GM20431 (cell line): ENCODE data around the gene SLC35B2.

Experiments
- in situ Hi-C: fragments of 300-500 bp; cut with MseI, MboI; formaldehyde crosslinking; loops from one replicate; pipeline ENCODE4 v1.15.0; 2020; ENCODE audit warnings: low sequenced_read_pairs; ENCODE audit not compliant: unreplicated experiment

The SLC35B2 gene

DNA sequence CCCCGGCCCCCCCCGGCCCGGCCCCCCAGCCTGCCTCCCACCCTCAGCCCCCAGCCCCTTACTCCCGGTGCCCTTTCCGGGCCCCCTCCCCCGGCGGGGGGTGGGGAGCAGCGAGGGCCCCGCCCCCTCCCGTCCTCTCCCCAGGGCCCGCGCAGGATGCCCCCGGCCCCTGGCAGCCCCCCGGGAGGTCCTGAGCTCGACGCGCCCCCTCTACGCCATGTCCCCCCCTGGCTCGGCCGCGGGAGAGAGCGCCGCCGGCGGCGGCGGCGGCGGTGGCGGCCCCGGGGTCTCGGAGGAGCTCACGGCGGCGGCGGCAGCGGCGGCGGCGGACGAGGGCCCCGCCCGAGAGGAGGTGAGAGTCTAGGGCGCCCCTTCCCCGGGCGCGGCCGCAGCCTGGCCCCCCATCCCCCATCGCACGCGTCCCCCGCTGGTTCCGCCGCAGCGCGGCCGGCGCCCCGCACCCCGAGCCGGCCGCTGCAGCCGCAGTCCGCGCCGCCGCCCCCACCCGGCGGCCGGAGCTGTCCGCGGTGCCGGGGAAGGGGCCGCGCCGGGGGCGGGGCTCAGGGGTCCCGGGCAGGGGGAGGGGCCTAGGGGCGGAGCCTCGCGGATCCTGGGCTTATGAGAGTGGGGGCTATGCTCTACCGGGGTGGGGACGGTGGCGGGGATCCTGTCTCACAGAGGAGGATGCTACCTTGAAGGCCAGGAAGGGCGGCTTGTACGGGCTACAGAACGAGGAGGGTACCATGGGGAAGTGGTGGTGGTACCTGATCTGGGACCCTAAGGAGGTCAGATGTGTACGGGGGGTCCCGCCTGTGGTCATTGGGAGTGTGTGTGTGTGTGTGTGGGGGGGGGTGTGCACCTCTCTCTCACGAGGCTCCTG, 13.4 kb upstream of the SLC35B2 start:
- in situ Hi-C loops, result loop anchor here (10.0 kb wide), 1 partner anchor 64 kb away; no protein-coding TSS in a partner anchor

DNA sequence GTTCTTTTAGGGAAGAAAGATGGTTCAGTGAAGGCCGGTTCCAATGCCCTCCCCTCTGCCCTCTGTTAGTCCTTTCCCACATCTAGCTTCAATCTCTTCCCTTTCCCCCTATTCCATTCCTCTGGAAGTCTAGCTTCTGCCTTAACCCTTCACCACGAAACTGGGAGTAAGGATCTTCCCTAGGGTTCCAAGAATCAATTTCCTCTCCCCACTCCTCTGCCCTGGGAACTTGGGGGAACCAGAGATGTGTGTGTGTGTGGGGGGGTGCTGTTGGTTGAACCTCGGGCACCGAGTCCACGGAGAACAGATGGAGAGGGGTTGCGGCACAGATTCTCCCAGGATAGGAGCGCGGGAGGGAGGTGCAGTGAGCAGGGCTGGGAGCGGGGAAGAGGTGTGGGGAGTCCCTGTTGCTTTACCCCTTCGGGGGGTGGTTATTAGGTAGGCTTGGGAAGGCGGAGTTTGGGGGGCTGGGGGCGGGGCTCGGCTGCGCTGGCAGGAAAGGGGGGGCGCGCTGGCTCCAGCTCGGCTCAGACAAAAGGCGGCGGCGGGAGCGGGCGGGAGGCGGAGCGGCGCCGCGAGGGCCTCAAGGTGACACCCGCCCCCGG, 12.7 kb upstream of the SLC35B2 start, which contains the start of gene TMEM151B:
Gene TMEM151B, plus strand, starts transcription at position 530 of the 605 bp plus-strand sequence. CDS start 293 bp downstream, outside the sequence.
- in situ Hi-C loops, result loop anchor here (10.0 kb wide), 1 partner anchor 65 kb away; no protein-coding TSS in a partner anchor

DNA sequence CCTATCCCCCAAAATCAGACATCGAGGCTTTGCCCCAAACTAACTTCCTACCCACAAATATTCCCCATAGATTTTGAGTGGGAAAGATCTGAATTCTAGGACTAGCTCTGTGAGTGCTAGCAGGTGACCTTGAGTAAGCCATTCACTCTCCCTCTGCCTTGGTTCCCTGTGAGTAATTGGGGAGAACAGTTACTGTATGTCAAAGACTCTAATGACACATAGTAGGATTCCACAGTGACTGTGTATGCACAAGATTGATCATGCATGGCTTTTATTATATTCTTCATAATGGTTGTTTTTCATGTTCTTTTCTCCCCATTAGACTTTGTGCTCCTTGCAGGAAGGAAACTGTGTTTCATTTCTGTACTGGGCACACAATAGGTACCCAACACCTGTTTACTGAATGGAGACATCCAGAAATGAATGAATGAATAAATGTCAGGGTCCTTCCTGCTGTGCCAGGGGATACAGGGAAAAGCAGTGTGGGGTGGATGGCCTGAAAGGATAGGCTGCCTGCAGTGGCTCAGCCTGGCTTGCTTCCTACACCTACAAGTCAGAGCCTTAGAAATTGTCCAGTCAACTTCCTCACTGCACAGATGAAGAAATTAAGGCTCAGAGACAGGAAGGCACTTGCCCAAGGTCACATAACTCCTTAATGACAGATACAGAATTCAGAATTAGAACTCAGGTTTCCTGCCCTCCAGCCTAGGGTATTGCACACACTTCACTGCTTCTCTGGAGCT, 12.0 kb upstream of the SLC35B2 start:
- in situ Hi-C loops, result no loop called here

DNA sequence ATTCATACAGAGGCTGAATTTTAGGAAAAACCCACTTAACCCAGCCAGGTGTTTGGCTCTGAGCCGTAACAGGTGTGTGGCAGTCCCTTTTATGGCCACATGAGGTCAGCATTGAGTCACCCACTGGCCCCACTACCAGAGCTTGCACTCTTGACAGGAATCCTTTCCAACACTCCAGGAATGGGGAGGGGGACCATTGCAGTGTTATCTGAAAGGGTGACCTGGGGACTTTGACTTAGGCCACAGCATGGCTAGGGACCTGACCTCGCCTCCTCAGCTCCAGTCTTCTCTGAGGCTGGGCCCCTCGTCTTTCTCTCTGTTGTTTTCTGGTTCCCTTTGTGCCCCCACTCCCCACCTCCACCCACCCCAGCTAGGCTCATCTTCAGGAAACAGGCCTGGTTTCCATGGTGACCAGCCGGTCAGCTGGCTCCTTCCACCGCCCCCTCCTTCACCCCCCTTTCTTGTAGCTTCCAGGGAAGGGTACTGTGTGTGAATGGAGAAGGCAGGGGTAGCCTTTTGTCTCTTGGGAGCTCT, 10.8 kb upstream of the SLC35B2 start:
- in situ Hi-C loops, result no loop called here

DNA sequence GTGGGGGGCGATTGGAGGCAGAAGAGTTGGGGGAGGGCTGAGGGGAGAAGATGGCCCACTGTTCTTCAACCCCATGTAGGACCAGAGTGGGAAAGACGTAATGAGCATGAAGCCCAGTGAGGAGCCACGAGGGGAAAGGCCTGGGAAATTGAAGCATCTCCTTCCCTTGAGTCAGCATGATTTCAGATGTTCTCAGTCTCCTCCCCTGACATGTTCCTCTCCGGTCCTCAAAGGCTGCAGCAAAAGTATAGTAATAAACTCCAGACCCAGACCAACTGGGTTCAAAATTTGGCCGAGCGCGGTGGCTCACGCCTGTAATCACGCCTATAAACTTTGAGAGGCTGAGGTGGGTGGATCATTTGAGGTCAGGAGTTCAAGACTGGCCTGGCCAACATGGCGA, 9.9 kb upstream of the SLC35B2 start:
- in situ Hi-C loops, result no loop called here

DNA sequence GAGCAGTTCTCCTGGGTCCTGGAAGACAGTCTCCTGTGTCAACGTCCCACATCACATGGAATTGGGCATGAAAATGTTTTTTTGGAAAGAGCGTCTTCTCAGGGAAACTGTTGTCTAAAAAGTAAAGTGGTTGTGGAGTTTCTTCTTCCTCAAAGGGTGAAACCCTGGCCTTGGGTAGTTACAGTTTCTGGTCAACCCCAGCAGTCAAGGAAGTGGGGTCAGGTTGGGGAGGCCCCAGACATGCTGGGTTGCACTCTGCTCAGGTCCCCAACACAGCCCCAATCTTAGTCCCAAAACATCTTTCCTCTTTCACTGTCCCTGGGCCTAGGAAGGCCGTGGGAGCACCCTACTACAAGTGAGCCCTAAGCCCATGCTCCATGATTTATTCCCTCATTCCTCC, 9.0 kb upstream of the SLC35B2 start:
- in situ Hi-C loops, result no loop called here

DNA sequence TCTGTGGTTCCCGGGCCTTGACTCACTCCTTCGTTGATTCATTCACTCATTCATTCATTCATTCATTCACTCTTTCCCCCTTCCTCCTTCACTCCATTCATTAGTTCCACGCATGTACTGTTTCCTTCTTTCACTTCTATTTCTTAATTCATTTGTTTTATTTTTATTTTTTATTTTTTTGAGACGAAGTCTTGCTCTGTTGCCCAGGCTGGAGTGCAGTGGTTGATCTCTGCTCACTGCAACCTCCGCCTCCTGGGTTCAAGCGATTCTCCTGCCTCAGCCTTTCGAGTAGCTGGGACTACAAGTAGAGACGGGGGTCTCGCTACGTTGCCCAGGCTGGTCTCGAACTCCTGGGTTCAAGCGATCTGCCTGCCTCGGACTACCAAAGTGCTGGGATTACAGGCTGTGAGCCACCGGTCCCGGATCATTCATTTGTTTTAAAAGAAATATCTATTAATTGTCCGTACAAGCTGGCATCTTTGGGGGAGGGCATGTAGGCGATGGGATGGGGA, 8.4 kb upstream of the SLC35B2 start:
- in situ Hi-C loops, result no loop called here

DNA sequence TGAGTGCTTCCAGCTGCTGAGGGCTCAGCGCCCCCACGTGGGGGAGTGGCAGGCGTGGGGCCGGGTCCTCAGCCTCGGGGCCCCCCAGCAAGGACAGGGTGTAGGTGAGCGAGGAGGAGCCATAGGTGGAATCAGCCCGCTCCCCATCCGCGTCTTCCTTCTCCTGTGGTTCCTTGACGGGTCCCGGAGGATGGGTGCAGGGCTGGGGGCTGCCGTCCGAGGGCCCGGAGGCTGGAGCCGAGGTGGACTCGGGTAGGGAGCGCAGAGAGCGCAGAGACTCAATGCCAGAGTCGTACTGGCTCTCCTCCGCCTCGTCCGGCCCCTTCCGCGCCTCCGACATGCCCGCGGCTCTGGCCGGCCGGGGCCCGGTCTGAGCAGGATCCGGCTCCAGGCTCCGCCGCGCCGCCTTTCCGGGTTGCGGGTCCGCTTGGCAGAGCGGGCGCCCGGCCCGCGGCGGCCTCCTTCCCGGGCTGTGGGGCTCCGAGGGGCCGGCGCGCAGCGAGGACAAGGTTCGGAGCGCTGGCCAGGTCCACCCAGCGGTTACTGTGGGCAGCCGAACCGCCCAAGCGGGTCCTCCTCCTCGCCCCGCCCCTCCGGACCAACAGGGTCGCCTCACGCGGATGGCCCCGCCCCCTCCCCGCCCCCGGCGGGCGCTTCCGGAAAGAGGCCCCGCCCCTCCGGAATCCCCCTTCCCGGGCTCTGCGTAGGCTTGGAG, 7.8 kb upstream of the SLC35B2 start, which contains the start of gene NFKBIE:
Gene NFKBIE, minus strand, starts transcription at position 545 of the 715 bp plus-strand sequence. Its CDS starts 205 bp downstream, at position 340.
- in situ Hi-C loops, result no loop called here

DNA sequence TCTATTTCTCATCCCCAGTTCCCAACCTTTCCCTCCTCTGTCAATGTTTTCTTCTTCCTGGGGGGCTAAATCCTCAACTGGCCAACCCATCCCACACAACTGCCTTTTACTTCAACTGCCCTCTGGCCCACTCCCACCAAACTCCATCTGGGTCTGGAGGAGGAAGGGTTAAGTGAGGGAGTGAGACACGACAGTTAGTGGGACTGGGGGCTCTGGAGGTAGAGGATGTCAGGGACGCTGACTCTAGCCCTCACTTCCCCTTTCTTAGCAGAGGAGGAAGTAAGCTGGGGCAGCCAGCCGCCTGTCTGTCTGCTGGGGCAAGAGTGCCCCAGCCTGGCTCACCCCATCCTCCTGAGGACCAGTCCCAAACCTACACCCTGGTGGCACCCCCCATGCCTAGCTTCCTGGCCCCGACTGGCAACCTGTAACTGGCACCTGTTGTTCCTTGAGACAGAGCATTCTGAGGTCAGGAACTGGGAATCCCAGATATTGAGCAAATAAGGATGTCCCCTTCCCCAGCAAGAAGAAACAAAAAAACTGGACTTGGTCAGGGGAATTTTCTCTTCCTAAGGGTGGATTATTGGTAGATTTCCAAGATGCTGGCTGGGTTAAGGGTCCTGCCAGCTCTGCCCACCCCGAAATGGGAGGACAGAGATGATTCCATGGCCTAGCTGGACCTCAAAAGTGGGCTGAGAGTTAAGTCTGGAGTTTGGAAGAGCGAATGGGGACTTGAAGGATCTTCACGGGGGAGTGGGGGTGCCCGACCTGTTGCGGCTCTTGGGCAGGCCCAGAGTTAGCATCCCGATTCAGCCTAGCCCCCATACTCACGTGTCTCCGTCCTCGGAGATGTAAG, 7.1 kb upstream of the SLC35B2 start:
- in situ Hi-C loops, result no loop called here

DNA sequence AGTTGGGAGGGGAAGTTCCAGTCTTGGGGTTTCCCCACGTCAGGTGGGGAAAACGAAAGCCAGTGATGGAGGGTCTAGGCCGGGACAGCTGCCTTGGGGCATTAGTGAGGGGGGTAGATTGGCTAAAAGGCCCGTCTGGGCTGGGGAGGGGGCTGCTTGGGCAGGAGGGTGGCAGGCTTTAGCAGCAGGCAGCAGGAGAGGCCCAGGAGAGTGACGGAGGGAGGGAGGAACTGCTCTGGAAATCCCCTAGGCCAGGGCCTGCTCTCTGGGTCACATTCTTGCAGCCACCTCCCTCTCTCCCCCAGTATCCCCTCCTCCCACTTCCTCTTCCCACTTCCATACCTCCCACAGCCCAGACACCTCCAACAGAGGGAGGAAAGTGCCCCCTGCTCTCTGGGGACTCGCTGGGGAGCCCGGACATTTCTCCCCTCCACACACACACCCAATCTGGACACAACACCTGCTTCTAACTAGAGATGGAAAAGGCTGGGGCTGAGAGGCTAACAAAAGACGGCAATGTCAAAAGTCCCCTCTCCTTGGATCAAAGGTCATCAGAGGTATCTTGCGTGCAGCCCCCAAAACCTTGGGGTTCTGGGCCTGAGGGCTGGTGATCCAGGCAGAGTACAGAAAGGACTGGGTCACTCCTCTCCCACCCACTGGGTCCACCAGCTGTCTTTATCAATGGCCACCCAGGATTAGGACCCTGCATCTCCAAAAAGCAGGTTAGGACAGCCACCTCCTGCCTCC, 6.2 kb upstream of the SLC35B2 start:
- in situ Hi-C loops, result no loop called here

DNA sequence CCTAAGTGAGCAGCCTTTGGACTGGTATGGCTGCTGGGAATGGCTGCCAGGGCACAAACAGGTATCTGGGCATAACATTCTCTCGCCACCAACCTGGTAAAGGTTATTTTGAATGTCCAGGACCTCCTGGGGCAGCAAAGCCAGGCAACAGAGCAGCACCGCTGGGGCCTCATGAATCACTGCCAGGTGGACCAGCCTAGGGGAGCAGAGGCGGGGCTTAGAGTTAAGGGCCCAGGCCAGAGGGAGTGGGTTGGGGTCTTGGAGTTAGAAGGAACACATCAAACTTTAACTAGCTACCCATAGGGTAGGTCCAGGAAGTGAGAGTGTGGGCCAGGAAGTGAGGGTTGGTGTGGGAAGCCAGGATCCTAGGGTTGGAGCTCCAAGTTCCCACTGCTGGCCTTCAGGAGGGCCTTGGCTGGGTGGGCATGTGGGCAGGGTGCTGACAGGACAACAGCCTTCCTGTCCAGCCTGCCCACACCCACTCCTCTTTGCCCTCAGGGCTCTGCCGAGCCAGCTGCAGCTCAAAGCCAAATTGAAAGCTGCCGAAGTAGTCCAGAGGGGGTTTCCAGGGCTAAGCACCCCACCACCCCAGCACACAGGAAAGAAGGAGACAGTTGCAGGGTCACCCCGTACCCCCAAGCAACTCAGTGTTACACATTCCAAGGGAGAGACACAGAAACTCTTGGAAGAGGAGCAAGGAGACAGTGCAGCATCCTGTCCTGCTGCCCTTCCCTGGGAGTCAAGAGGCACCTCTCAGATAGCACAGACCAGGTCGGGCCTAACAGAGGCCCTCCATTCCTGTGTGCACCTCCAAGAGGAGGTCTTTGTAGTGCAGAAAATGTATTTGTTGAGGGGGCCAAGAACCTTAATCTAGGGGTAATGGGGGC, 5.4 kb upstream of the SLC35B2 start:
- in situ Hi-C loops, result no loop called here

DNA sequence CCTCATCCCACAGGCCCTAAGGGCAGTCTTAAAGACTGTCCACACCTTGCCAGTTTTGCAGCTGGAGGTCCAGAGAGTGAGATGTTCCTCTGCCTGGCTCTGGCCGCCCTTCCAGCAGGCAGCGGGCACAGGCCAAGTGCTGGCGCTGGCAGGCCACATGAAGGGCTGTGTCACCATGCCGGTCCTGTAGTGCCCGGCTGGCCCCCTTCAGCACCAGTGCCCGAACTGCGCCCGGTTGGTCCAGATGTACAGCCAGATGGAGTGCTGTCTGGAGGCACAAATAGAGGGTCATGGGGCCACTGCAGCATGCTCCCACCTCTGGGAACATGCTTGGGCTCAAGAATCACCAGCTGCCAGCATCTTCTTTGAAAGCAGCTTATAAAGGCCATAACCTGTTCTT, 4.3 kb upstream of the SLC35B2 start:
- in situ Hi-C loops, result no loop called here

DNA sequence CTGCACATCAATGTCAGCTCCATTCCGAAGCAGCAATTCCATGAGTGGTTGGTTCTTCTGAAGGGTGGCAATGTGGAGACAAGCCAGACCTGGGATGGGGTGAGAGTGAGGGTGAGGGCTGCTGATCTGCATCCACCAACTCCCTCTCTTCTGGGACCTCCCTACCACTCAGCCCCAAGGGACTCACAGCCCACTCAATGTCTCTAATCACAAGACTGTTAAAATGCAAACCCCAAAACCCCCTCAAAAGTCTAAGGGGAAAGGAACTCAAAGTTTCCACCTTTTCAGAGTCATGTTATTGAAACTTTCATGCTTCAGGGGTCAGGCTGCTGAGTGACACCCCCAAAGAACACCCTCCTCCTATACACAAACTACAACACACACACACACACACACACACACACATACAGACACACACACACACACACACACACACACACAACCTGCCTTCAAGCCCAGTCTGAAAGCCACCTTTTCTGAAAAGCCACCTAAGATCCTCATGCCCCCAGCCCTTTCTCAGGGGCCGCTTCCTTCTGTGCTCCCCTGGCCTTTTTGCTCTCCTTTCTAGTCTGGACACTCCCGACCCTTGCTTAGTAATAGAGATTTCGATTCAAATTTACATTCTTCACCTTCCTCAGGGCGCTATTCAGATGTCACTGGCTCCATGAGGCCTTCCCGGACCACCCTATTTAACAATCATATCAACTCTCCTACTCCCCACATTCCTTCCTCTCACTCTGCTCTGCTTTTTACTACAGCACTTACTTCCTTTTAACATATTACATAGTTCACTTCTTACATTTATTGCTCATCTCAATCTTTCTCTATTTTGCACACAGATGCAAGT, 3.3 kb upstream of the SLC35B2 start:
- in situ Hi-C loops, result no loop called here

DNA sequence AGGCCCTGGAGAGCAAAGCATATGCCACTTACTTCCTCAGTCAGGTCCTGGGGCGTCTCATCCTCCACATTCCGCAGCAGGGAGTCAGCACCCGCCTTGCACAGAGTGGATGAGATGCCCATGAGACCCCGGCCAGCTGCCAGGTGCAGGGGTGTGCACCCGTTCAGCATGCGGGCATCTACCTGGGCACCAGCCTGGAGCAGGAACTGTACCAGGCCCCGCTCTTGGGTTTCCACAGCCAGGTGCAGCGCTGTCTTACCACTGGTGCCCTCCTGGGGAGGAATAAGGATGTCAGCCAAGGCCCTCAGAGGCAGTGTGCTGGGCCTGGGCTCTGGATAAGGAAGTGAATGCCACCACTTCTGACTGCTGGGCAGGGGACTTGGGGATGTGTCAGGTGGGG, 2.7 kb upstream of the SLC35B2 start:
- in situ Hi-C loops, result no loop called here

DNA sequence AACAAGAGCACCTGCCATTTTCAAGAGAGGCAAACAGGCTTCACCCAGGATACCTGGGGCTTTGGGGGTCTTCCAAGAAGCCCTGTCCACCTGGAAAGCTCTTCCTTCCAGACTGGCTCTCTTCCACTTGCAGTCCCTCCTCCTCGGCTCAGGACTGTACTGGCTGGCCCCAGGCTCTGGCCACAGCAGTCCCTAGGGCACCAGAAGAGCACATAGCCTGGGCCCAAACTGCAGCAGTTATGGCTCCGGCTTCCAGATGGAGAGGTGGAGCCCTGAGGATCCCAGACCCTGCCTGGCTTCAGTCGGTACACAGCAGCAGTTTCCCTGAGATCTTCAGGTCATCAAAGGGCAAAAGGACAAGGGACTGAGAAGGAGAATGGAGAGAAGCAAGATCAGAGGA, 1.6 kb upstream of the SLC35B2 start:
- in situ Hi-C loops, result no loop called here

DNA sequence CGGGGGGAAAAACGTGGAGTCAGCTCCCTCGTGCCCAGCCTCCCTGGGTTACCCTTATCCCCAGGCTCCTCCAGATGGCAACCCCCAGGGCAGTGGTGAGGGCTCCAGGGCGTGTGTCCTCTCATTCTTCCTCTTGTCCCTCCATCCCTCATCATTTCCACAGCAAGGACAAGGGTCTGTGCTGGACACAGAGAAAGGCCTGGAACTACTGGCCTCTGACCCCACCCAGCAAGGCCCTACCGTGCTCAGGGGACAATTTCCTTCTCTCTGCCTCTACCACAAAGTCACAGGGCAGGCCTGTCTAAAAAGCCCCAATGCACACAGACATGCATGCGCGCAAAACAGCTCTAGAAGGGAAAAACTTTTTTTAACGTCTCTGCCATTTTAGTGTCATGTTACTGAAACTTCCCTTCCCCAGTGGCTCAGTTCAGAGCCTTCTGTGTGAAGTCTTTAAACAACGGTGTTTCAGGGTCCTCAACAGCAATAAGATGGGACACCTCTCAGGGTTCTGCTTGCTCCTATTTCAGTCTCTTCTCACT, 1.1 kb upstream of the SLC35B2 start:
- in situ Hi-C loops, result no loop called here
